Measurements from ENCODE around the gene TRIM8.

Gene TRIM8

DNA sequence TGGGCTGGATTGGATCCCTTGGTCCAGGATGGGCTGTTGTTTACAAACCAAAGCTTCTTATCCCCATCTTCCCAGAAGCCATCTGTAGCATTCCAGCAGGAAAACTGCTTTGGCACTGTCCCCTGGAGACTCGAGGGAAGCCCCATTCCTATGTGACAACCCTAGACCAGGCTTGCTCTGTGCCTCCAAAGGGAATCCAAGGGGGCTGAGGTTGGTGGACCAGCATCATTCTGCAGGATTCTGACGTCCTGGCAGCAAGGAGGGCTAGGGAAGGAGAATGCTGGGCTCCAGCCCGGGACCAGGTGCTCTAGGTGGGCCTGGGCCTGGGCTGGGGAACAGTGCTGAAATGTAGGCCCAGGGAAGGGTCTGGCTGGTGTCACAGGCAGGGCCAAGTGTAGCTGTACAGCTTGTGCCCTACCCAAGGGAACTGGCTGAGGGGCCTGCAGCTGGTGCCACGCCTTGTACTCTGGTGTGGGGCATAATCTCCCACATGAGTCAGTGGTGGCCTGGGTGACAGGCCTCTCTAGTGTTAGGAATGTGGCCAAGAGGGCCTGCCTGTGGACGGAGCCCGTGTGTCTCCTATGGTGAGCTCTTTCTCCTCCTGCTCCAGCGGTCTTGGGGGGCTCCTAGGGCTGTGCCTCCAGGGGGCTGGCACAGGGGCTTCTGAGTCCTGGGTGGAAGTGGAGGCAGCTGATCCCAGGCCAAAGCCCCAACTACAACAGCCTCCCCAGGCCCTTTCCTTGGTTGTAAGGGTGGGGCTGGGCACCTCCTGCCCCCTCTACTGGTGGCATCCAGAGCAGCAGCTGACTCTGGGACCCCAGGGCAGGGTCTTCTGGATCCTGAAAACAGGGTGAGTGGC lies 25.2 kb downstream of the TRIM8 start:
- DNase-seq (ENCODE audit: low read depth in 1 of 2, low spot score in 1 of 2): no peak

DNA sequence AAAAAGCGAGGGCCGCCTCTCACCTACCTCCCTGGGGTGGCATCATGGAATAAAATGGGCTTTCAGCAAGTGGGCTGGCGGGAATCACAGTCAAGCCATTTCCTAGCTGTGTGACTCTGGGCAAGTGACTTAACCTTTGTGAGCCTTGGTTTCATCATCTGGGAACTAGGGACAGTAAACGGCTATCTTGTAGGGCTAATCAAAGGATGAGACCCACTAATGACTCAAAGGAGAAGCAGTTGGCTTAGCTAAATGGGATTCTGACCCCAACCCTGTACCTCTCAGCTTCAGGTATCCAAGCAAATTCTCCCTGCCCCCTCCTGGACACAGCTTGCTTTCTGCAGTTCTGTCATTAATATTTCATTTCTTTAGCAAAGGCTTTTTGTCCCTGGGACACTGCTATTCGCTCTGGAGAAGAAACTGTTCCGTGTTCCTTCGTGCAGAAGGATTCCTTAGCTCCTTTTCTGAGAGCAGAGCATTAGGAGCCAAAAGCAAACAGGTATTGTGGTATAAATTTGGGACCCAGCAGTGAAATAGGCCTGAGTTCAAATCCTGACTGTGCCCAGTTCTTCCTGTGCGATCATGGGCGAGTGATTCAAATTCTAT lies 25.9 kb downstream of the TRIM8 start:
- DNase-seq (ENCODE audit: low read depth in 1 of 2, low spot score in 1 of 2): no peak

DNA sequence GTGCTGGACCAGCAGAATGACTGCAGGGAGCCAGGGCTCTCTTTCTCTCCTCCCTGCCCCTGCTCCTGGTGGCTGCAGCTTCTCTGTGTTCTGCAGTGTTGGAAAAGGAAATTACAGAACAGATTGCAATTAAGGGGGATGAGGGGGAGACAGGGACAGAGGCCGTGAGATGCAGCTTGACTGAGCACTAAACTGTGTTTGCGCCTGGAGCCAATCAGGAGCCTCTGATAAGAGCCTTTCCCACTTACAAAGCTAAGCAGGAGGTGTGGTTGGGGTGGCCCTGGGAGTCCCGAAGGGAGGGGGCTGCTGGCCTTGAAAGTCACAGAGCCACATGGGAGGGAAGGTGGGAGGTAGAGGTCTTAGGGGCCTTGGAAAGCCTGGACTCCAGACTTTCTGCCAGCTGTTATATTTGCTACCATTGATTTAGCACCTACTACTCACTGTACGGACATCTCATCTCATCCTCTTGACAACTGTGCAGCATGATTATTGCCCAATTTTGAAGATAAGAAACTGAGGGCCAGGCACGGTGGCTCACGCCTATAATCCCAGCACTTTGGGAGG lies 26.7 kb downstream of the TRIM8 start:
- no peak for DNase-seq (ENCODE audit: low read depth in 1 of 2, low spot score in 1 of 2)

DNA sequence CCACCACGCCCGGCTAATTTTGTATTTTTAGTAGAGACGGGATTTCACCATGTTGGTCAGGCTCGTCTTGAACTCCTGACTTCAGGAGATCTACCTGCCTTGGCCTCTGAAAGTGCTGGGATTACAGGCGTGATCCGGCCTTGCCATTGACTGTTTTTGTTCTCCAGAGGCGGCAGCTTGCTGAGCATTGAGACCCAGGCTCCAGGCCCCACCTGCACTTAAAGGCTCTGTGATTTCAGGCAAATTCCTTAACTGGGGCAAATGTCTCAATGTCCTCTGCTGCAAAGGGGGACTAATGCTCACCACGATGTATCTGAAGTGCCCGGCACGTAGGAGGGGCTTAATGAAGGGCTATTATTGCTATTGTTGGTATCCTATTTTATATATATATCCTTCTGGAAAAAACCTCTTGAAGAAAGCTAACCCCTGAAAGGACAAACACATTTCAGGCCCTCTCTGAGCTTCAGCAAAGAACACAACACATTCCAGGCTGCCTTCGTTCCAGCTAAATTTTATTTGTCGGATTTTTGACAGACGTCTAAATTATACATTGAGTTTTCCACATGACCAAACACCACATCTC lies 29.0 kb downstream of the TRIM8 start:
- no peak for DNase-seq (ENCODE audit: low read depth in 1 of 2, low spot score in 1 of 2)

DNA sequence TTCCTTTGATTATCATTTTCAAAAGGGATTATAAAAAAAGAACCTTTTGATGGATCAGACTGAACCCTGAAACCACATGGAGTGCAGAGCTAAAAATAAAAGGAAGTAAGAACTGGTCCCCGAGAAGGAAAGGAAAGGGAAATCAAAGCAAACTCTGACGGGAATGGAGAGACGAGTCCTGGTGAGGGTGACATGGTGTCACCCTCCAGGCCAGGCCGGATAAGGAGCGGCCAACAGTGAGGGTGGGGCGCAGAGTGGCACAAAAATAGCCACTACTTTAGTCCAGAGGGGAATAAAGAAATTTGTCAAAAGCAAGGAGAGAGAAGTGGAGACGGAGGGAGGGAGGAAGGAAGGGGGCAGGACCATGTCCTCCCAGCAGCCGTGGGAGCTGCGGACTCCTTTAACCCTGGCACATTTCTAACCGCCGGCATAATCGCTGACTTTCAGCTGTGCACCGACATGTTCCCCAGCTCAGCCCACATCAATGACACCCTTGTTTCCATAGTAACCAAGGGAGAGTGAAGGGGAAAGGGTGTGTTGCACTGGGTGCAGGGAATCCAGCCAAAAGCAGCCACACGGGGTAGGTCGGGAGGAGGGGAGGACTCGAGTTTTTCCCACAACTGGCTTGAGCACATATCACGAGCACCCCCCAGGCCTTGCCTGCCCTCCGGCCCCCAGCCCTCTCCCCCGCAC lies 29.7 kb downstream of the TRIM8 start:
- peak; percentile 30 to 32 for DNase-seq (ENCODE audit: low read depth in 1 of 2, low spot score in 1 of 2)

DNA sequence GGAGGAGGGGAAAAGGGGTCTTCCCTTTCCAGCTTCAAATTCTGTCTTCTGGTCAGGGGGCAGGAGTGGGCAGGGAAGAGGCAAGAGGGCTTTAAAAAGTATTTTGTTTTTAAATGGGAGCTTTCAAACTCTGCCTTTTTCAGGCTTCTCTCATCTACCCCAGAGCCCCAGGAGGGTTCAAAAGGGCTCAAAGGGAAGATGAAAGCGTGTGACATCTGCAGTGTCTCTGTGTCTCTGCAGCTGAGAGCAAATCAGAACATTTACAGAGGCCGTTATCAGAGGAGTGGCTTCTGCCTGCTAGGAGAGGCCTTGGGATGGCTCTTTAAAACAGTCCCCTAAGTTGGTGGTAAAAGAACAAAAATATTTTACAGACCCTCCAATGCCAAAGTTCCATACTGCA lies 30.3 kb downstream of the TRIM8 start:
- no peak for DNase-seq (ENCODE audit: low read depth in 1 of 2, low spot score in 1 of 2)

DNA sequence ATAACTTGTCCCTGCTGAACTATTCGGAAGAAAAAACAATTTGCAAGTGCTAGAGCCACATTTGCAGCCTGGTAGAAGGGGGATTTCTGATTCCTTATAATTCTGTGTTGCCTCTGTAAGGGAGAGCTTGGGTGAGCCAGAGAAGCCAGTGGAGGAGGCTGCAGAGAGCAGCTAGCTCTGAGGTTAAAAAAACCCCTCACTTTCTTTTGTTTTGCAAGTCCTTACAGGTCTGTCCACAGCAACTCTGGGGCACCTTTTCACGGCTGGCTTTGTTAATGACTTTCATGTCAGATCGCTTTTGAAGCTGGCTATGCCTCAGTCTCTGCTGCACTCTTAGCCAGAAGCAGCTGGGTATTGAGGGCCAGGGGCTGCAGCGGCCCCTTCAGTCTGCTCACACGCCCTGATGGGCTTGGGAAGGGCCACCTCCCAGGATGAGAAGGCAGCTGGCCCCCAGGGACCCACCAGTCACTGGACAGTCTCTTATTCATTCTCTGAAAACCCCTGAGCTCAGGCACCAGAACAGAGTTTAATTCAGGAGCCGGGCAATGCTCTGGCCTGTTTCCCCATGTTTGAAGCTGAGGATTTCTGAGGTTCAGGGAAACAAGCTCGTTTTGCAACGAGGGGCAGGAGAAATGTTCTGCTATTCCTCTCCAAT lies 30.9 kb downstream of the TRIM8 start:
- DNase-seq (ENCODE audit: low read depth in 1 of 2, low spot score in 1 of 2): no peak

DNA sequence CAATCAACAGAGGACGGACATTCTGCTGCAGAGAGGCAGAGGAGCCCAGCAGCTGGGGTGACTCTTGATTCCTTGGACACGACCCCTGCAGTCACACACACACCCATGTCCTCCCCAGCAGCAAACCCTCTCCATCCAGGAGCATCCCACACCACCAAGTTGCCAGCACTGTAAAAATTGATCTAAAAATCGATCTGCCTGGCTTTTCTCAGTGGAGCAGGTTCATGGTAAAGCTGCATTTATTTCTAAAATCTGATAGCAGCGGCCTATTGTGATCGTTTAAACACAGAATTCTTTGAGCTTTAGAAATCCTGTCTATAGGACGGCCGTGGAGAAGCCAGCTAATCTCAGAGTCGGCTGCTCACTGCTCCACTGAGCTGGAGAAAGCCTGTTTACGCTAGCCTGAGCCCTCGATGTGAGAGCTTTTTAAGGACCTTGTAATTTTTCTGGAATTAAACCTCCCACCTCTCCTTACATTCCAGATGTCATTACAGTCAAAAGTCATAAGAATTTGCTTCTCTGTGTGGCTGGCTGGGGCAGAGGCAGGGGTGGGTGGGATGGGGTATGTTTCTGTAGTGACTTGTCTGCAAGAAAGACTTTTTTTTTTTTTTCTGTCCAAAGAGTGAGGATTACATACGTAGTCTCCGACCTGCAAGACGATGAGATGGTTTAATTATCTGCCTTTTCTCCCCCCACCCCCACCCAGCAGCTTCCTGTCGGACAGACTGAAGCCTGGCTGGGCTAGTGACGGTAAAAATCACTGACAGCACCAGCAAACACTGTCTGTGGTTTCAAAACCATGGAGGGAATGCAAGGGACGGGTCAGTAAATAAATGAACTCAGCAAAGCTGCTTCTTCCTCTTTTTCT lies 31.6 kb downstream of the TRIM8 start:
- DNase-seq (ENCODE audit: low read depth in 1 of 2, low spot score in 1 of 2): no peak

DNA sequence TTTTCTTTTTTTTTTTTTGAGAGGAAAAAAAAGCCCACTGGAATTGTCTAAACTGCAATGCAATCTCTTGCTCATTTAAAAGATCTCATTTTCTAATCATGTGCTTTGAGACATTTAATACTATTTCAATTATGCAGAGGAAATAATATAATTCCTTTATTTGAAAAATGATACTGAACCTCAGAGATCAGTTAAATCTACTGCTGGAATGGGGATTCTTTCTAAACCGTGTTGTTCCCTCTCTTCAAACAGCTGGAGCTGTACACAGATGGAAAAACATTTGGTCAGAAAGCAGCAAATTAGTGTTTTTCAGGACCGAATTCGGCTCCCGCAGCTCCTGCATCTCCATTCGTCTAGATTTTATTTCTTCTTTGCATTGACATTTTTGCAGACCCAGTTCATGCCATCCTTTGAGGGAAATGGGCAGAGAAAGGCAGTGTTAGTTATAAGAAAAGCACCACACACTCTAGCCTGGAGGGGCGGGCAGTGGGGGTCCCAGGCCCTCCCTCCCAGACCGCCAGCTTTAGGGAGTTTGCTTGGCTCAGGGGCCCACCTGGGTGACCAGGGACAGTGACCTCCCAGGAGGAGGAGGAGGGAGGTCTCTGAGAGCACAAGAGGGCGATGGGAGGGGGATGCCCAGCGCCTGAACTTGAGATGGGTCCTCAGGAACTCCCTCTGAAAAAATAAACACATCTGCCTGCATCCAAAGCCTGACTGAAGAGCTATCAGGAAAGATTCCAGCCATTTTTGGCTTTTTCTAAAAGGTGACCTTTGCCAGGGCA lies 32.4 kb downstream of the TRIM8 start:
- DNase-seq (ENCODE audit: low read depth in 1 of 2, low spot score in 1 of 2): no peak

DNA sequence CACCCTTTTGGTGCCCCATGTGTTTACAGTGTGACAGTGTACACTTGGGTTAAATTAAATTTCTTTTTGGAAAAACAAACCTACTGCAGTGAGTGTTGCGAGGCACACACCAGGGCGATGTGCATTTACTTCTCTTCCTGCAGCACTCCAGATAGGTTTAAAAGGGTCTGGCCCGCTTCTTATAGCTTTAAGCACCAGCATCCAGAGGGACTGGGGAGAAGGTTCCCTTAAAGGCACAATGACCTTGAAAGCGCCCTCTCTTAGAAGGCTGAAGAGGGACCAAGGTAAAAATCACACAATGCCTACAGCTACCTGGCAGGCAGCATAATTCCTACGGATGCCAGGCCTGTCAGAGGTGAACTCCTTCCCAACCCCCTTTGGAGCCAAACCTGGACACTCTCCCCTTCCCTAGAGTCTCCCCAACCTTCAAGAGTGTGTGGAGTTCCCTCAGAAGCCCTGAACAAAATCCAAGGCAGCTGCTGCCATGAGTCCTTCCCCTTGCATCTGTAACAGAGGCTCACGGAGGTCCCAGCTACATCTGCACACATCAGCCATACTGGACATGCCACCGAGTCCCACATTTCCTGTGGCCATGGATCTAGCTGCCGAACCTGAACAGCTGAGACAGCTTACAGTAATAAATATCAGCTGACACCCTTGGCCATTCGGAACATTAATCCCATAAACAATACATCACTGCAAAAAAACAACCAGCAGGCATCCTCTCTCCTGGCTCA lies 33.2 kb downstream of the TRIM8 start:
- no peak for DNase-seq (ENCODE audit: low read depth in 1 of 2, low spot score in 1 of 2)

DNA sequence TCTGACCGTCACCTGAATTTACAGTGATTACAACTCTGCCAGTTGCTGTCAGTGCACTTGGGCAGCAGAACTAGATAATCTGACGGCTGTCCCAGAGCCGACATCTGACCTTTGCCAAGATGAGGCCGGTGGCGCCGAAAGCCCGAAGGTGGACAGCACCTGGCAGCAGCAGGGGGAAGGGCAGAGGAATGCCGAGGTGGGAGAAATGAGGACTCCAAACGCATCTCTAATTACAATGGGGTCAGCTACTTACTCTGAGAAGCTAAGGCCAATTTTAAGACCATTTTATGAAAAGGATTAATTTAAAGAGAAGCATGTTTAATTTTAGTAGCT lies 33.8 kb downstream of the TRIM8 start:
- DNase-seq (ENCODE audit: low read depth in 1 of 2, low spot score in 1 of 2): no peak

DNA sequence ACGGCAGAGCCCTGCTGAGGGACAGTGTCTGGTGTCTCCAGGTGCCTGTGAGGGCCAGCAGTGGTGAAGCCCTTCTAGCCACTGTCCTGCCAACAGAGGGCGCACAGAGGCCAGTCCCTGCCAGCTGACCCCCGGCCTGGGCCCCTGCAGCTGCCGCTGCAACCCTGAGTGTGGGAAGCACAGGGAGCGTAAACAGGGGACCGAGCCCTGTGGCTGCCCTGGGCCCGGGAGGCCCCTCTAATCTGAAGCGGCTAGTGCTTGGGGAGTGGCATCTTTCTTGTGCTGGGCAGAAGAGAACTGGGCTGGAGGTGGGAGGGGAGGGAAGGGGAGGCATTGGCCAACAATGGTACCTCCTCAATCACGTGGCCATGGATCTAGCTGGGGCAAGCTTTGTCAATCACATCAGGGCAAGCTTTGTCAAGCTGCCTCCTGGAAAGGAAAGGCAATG lies 34.6 kb downstream of the TRIM8 start:
- DNase-seq (ENCODE audit: low read depth in 1 of 2, low spot score in 1 of 2): no peak

DNA sequence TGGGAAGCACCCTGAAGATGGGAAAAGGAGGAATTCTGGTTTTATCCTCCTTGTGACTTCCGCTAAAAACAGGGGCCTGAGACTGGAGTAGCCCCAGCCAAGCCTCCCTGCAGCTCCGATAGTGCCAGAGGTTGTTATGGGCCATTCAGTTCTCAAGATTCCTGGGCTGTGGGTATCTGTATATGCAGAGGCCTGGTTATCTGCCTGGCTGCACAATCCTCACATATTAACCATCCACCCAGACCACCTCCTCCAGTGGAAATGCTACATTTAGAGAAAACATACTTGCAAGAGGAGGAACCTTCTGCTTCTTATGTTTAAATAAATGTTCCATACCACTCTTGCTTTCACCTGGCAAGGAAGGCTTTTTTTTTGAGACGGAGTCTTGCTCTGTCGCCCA lies 35.3 kb downstream of the TRIM8 start:
- no peak for DNase-seq (ENCODE audit: low read depth in 1 of 2, low spot score in 1 of 2)

DNA sequence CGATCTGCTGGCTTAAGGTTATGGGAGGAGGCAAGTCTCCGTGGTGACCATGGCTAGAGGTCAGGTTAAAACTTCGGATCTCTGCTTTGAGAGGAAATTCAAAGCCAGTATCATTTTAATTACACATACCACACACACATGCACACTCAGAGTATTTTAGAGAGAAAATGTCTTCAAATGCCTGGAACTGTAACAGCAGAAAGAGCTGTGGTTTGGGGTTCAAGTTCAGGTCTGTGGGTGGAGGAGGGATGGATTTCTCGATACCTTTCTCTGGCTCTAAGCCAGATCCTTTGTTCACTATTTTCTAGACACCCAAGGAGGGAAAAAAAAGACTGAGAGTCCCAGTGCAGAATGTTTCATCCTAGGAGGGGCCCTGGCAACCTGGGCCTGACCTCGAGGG lies 37.4 kb downstream of the TRIM8 start:
- no peak for DNase-seq (ENCODE audit: low read depth in 1 of 2, low spot score in 1 of 2)

DNA sequence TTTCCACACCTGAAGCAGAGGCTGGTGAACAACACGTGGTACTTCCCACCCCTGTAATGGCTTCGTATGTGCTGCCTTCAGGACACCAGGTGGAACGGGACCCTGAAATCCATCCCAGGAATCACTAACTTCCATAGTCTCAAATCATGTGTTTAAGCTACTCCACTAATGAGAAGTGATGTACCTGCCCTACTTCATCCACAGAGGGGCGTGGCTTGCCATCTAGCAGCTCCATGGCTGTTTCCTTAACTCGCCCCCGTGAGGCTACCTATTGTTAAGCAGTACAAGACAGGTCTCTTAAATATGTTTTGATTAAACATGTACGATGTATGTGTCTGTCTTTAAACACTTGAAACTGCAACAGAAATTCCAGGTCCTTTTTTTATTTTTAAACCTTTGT lies 38.1 kb downstream of the TRIM8 start:
- DNase-seq (ENCODE audit: low read depth in 1 of 2, low spot score in 1 of 2): no peak

DNA sequence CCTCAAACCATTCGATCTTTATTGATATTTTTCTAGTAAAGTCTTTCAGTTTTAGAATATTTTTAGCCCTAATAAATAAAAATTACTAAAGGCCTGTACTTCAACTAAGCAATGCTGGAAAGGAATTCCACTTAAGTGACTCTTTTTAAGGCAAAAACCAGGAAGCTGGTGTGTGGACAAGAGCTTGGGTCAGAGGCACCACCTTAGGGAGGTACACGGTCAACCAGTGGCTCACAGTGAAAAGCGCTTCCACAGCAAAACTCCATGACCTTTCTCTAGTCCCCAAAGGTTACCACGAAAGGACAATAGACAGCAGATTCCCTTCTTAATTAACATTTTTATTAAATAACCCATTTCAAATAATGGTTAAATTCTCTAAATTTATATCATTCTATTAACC lies 38.7 kb downstream of the TRIM8 start:
- no peak for DNase-seq (ENCODE audit: low read depth in 1 of 2, low spot score in 1 of 2)

DNA sequence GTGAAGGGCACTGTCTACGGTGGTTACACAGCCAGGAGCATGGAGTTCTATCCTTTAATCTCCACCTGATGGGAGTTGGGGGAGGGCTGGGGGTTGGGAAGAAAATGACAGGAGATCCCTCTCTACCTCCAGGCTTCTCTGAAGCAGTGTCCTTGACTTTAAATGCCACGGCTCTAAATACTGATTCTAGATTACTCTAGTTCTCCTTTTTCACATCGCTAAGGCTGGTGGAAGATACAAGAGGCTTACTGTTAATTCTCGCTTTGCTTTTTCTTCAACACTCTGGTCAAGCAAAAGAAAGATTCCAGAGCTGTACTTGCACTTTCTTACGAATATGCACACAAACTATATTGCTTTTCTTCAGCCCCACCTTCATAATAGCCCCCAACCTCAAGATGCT lies 39.5 kb downstream of the TRIM8 start:
- DNase-seq (ENCODE audit: low read depth in 1 of 2, low spot score in 1 of 2): no peak

DNA sequence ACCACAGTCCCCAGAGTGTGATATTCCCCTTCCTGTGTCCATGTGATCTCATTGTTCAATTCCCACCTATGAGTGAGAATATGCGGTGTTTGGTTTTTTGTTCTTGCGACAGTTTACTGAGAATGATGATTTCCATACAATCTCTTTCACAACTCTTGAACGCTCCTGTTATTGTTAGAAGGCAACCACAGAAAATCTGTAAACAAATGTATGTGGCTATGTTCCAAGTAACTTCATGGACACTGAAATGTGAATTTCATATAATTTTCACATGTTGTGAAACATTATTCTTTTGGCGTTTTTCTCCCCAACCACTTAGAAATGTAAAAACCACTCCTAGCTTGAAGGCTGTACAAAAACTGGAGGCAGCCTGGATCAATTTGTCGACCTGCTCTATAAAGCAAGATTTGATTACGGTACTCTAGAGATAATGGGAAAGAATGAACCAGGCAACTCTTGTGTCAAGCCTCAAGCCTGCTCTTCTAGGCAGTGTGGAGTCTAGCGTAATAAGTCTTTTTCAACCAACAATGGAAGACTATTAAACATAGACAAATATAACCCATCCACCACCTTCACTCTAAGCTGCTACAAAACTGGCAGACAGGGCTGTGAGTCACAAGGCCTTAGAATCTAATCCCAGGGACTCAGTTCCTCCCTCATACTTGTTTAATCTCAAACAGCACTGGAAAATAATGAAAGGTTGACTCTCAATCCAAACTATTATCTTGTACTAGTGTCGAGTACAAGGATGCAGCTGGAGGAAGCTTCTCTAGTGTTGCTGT lies 47.2 kb downstream of the TRIM8 start:
- no peak for DNase-seq (ENCODE audit: low read depth in 1 of 2, low spot score in 1 of 2)

Data from stimulated activated CD4-positive, alpha-beta T cell treated with anti-CD3 and anti-CD28 coated beads, Interleukin-15, amount 100 ng/mL, for 1 hour (primary cell).